Measurements from ENCODE around the gene FAAP20.
"Not testable (repeated sequence)": the region's sequence is repeated elsewhere in the genome, so short reads cannot be mapped to it uniquely, and the experiment has no call there.

FAAP20 gene

DNA sequence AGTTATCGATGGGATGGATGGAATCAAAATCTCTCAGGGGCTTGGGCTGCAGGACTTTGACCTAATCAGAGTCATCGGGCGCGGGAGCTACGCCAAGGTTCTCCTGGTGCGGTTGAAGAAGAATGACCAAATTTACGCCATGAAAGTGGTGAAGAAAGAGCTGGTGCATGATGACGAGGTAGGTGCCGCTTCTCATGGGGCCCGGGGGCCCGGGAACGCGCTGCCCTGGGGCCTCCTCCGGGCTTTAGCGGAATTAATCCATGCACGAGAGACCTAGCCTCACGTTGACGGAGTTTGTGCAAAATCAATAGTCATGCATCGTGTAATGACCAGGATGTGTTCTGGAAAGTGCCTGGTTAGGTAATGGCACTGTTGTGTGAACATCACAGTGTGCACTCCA, 43.8 kb downstream of the FAAP20 start:
- TF ChIP-seq, protein P1, sequence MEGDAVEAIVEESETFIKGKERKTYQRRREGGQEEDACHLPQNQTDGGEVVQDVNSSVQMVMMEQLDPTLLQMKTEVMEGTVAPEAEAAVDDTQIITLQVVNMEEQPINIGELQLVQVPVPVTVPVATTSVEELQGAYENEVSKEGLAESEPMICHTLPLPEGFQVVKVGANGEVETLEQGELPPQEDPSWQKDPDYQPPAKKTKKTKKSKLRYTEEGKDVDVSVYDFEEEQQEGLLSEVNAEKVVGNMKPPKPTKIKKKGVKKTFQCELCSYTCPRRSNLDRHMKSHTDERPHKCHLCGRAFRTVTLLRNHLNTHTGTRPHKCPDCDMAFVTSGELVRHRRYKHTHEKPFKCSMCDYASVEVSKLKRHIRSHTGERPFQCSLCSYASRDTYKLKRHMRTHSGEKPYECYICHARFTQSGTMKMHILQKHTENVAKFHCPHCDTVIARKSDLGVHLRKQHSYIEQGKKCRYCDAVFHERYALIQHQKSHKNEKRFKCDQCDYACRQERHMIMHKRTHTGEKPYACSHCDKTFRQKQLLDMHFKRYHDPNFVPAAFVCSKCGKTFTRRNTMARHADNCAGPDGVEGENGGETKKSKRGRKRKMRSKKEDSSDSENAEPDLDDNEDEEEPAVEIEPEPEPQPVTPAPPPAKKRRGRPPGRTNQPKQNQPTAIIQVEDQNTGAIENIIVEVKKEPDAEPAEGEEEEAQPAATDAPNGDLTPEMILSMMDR (conservative IDR thresholded peaks at IDR 0.05; ENCODE audit: control insufficient read depth, insufficient read depth, low read depth, low read length), result no peak
- no peak overlapping the region for H3K4me3 ChIP-seq (ENCODE audit: control insufficient read depth, low read depth, low read length)

DNA sequence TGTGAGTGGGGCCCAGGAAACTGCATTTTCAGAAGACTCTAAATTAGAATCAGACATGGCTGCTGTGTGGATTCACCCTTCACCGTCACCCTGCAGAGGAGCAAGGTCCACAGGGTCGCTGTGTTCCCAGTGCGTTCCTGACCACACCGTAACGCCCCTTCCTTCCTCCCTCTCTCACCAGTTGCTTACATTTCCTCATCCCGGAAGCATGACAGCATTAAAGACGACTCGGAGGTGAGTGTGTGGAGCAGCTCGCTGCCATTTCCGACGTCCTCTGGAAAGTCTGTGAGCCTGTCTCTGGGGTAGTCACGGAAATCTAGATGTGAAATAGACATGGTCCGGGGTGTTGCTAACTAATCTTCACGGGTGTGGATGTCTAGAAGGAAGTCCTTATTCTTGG, 45.9 kb downstream of the FAAP20 start:
- DNase-seq (ENCODE audit: low read depth), result no peak
- no peak overlapping the region for H3K4me3 ChIP-seq (ENCODE audit: control insufficient read depth, low read depth, low read length)
- TF ChIP-seq, protein P1 (conservative IDR thresholded peaks at IDR 0.05; ENCODE audit: control insufficient read depth, insufficient read depth, low read depth, low read length), result no peak

More for the DNA sequence above, 43.8 kb downstream of the FAAP20 start:
- no peak for DNase-seq (ENCODE audit: low read depth)

DNA sequence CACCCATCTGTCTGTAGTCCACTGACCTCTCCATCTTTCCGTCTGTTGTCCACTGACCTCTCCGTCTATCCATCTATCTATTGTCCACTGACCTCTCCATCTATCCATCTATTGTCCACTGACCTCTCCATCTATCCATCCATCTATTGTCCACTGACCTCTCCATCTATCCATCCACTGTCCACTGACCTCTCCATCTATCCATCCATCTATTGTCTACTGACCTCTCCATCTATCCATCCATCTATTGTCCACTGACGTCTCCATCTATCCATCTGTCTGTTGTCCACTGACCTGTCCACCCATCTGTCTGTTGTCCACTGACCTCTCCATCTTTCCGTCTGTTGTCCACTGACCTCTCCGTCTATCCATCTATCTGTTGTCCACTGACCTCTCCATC, 46.7 kb downstream of the FAAP20 start:
- not testable (repeated sequence) for H3K4me3 ChIP-seq (ENCODE audit: control insufficient read depth, low read depth, low read length); DNase-seq (ENCODE audit: low read depth)

DNA sequence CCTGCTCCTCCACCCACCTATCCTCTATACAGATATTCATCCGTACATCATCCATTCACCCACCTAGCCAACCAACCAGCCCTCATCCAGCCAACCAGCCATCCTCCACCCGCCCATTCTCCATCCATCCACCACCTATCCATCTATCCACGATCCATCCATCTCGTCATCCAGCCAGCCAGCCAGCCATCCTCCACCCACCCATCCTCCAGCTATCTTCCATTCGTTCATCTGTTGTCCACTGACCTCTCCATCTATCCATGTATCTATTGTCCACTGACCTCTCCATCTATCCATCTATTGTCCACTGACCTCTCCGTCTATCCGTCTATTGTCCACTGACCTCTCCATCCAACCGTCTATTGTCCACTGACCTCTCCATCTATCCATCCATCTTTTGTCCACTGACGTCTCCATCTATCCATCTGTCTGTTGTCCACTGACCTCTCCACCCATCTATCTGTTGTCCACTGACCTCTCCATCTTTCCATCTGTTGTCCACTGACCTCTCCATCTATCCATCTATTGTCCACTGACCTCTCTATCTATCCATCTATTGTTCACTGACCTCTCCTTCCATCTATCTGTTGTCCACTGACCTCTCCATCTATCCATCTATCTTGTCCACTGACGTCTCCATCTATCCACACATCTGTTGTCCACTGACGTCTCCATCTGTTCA, 47.6 kb downstream of the FAAP20 start:
- no peak for DNase-seq (ENCODE audit: low read depth)
- no peak overlapping the region for H3K4me3 ChIP-seq (ENCODE audit: control insufficient read depth, low read depth, low read length)
- TF ChIP-seq, protein P1 (conservative IDR thresholded peaks at IDR 0.05; ENCODE audit: control insufficient read depth, insufficient read depth, low read depth, low read length), result no peak

DNA sequence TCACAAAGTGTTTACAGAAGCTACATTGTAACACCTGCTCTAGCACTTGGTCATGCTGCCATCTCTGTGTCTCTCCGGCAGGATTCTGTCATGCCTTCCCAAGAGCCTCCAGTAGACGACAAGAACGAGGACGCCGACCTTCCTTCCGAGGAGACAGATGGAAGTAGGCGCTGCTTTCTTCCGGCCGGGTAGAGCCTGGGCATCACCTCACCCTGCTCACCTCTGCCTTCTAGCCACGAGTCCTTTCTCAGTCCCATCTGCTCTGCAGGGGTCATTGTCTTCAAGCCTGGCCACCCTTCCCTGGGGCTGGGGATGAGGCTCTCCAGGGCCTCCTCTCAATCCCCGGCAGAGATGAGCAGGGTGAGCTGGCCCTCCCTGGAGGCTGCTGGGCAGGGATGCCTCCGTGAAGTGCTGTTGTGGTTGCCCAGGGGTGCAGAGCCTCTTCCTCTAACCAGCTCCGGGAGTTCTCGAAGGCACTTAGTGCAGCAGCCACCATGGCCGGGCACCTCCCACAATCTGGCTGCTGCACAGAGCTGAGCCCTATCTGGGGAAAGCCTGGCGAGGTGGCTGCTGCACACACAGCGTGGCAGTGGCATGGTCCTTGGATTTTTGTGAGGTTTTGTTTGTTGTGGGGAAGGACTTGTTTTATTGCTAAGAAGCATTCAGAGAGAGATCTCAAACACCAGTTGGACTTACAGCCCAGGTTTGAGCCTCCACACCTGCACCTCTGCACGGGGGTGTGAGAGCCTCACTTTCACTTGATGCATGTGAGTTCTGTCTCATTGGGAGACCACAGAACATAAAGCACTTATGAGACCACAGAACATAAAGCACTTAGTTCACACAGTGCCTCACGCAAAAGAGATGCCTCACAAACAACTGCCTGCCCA, 48.4 kb downstream of the FAAP20 start:
- H3K4me3 ChIP-seq (ENCODE audit: control insufficient read depth, low read depth, low read length), result no peak overlapping the region
- TF ChIP-seq, protein P1 (conservative IDR thresholded peaks at IDR 0.05; ENCODE audit: control insufficient read depth, insufficient read depth, low read depth, low read length), result no peak
- no peak for DNase-seq (ENCODE audit: low read depth)

DNA sequence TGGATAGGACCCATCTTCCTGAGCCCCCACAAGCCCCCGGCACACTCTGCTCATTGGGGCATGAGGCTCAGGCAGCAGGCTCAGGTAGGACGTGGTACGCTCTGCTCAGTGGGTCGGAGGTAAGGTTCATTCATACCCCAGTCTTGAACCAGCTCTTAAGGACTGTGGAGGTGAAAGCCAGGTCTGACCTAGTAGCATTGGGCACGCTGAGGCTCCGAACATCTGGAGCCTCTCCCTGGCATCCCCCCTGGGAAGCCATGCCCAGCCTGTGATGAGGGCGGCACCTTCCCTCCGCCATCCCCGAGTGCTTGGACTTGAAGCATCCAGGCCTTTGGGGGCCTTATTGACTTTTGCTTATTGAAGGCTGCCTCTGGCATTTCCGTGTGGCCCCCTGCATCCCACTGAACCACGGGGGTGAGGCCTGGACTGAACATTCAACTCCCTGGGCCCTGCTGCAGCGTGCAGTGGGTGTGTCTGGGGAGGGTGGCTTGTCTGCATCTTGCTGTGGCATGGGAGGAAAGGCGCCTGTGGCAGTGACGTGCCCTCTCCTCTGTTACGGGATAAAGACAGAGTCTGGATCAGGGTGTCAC, 50.0 kb downstream of the FAAP20 start:
- H3K4me3 ChIP-seq (ENCODE audit: control insufficient read depth, low read depth, low read length), result no peak overlapping the region
- TF ChIP-seq, protein P1 (conservative IDR thresholded peaks at IDR 0.05; ENCODE audit: control insufficient read depth, insufficient read depth, low read depth, low read length), result no peak
- DNase-seq (ENCODE audit: low read depth), result no peak
